HepG2 (cell line): ENCODE results near the gene NELFB. TPM values are rescaled to one million over a fixed set of nuclear protein-coding genes. Genes with fewer than 3 reads are reported as not detected.
A peak's percentile ranks its signal among the peaks of the same experiment; 100 is the strongest.

Experiments
- BRD4 ChIP-seq: sonication (generic); formaldehyde crosslinking; IDR thresholded peaks from 2 replicates; pipeline ENCODE4 v1.4.0; 2020; ENCODE audit warnings: missing genetic modification reagents
- CHCHD3 ChIP-seq: sonication (generic); formaldehyde crosslinking; IDR thresholded peaks from 2 replicates; pipeline ENCODE4 v1.8.0; 2022; ENCODE audit warnings: mild to moderate bottlenecking, missing genetic modification reagents, moderate library complexity
- DMAP1 ChIP-seq: IDR thresholded peaks from 2 replicates; pipeline ENCODE4 v1.6.1; 2016
- DPF2 ChIP-seq: sonication (generic); formaldehyde crosslinking; IDR thresholded peaks from 2 replicates; pipeline ENCODE4 v1.4.0; 2020; ENCODE audit warnings: mild to moderate bottlenecking, low read depth, missing genetic modification reagents, borderline replicate concordance
- FOSL1 ChIP-seq: sonication (generic); formaldehyde crosslinking; IDR thresholded peaks from 2 replicates; pipeline ENCODE4 v1.9.0; 2021; ENCODE audit warnings: missing genetic modification reagents, borderline replicate concordance
- FOSL2 ChIP-seq: sonication (generic); formaldehyde crosslinking; IDR thresholded peaks from 2 replicates; pipeline ENCODE4 v1.4.0; 2020; ENCODE audit warnings: missing genetic modification reagents
- FOXK1 ChIP-seq: sonication (generic); formaldehyde crosslinking; IDR thresholded peaks from 2 replicates; pipeline ENCODE4 v1.4.0; 2020; ENCODE audit warnings: low read depth, missing genetic modification reagents, borderline replicate concordance
- FOXP1 ChIP-seq, 2 experiments: fragments of 450-650 bp in 1 of 2; IDR thresholded peaks; 2 replicates each; pipeline ENCODE4 v1.6.1; 2017 to 2018; ENCODE audit warnings: antibody characterized with exemption in 1 of 2
- FUBP1 ChIP-seq: sonication (generic); formaldehyde crosslinking; IDR thresholded peaks from 2 replicates; pipeline ENCODE4 v1.5.1; 2020; ENCODE audit warnings: missing genetic modification reagents, mild to moderate bottlenecking, borderline replicate concordance
- GATAD1 ChIP-seq: IDR thresholded peaks from 2 replicates; pipeline ENCODE4 v1.6.1; 2016; ENCODE audit warnings: missing genetic modification reagents, missing compliant biosample characterization
- MIXL1 ChIP-seq: IDR thresholded peaks from 2 replicates; pipeline ENCODE4 v1.6.1; 2016
- PRMT3 ChIP-seq: sonication (generic); formaldehyde crosslinking; IDR thresholded peaks from 2 replicates; pipeline ENCODE4 v1.8.1; 2022; ENCODE audit warnings: low read depth, mild to moderate bottlenecking, moderate library complexity, missing genetic modification reagents, borderline replicate concordance
- SRSF1 ChIP-seq: fragments of 200-400 bp; formaldehyde crosslinking; optimal IDR thresholded peaks from 2 replicates; pipeline ENCODE3; 2017; ENCODE audit warnings: mild to moderate bottlenecking, low read depth, low read length, moderate library complexity
- ZFP82 ChIP-seq: sonication (generic); formaldehyde crosslinking; IDR thresholded peaks from 2 replicates; pipeline ENCODE4 v1.5.1; 2020; ENCODE audit warnings: mild to moderate bottlenecking, missing genetic modification reagents, borderline replicate concordance
- ZNF138 ChIP-seq: sonication (generic); formaldehyde crosslinking; IDR thresholded peaks from 2 replicates; pipeline ENCODE4 v1.5.0; 2020; ENCODE audit warnings: mild to moderate bottlenecking, low read depth, missing genetic modification reagents
- ZNF230 ChIP-seq: sonication (generic); formaldehyde crosslinking; IDR thresholded peaks from 2 replicates; pipeline ENCODE4 v1.4.0; 2020; ENCODE audit warnings: mild to moderate bottlenecking, missing genetic modification reagents
- ZNF367 ChIP-seq: sonication (generic); formaldehyde crosslinking; IDR thresholded peaks from 2 replicates; pipeline ENCODE4 v1.4.0; 2020; ENCODE audit warnings: missing genetic modification reagents, borderline replicate concordance
- ZNF746 ChIP-seq: sonication (generic); formaldehyde crosslinking; IDR thresholded peaks from 2 replicates; pipeline ENCODE4 v1.8.0; 2022; ENCODE audit warnings: mild to moderate bottlenecking, missing genetic modification reagents
- ZNF766 ChIP-seq: sonication (generic); formaldehyde crosslinking; IDR thresholded peaks from 2 replicates; pipeline ENCODE4 v1.5.0; 2020; ENCODE audit warnings: missing genetic modification reagents, borderline replicate concordance
- ZSCAN21 ChIP-seq: sonication (generic); formaldehyde crosslinking; IDR thresholded peaks from 2 replicates; pipeline ENCODE4 v1.8.0; 2022; ENCODE audit warnings: mild to moderate bottlenecking, missing genetic modification reagents, moderate library complexity, borderline replicate concordance
- polyA plus RNA-seq, 8 experiments: library from polyadenylated mRNA; depleted of rRNA in 3 of 8; stranded (reverse) in 7 of 8; unstranded in 1 of 8; fragments of >200 nt; fragmentation: Illumina TruSeq in 4 of 8; extraction: Trizol in 4 of 8; gene quantifications; 2 replicates each; pipeline versions ENCODE4 v1.2.1 to v1.2.3, GENCODE V29; 2011 to 2016; ENCODE audit warnings: low read depth in 4 of 8, missing spikeins in 1 of 8, mixed read lengths in 1 of 8; ENCODE audit not compliant: insufficient read depth in 1 of 8
- total RNA-seq, 5 experiments: library from RNA; depleted of rRNA; stranded (reverse); fragments of >200 nt; fragmentation: Illumina TruSeq; extraction: Trizol; gene quantifications; 2 replicates each; pipeline ENCODE4 v1.2.3, GENCODE V29; 2016; ENCODE audit warnings: low read depth in 1 of 5
- TF ChIP-seq, protein P1 (sequence below): sonication (generic); formaldehyde crosslinking; IDR thresholded peaks from one replicate; pipeline ENCODE4 v1.5.1; 2020; ENCODE audit warnings: mild to moderate bottlenecking, missing genetic modification reagents; ENCODE audit errors: not compliant biosample characterization

Gene NELFB
- total and polyA plus RNA-seq, 2 of the 13 experiments (the other 11 are each of a cell fraction or from before 2014, with no cell fraction given), result 26.5 to 45.8 TPM

- TF ChIP-seq, protein P1, sequence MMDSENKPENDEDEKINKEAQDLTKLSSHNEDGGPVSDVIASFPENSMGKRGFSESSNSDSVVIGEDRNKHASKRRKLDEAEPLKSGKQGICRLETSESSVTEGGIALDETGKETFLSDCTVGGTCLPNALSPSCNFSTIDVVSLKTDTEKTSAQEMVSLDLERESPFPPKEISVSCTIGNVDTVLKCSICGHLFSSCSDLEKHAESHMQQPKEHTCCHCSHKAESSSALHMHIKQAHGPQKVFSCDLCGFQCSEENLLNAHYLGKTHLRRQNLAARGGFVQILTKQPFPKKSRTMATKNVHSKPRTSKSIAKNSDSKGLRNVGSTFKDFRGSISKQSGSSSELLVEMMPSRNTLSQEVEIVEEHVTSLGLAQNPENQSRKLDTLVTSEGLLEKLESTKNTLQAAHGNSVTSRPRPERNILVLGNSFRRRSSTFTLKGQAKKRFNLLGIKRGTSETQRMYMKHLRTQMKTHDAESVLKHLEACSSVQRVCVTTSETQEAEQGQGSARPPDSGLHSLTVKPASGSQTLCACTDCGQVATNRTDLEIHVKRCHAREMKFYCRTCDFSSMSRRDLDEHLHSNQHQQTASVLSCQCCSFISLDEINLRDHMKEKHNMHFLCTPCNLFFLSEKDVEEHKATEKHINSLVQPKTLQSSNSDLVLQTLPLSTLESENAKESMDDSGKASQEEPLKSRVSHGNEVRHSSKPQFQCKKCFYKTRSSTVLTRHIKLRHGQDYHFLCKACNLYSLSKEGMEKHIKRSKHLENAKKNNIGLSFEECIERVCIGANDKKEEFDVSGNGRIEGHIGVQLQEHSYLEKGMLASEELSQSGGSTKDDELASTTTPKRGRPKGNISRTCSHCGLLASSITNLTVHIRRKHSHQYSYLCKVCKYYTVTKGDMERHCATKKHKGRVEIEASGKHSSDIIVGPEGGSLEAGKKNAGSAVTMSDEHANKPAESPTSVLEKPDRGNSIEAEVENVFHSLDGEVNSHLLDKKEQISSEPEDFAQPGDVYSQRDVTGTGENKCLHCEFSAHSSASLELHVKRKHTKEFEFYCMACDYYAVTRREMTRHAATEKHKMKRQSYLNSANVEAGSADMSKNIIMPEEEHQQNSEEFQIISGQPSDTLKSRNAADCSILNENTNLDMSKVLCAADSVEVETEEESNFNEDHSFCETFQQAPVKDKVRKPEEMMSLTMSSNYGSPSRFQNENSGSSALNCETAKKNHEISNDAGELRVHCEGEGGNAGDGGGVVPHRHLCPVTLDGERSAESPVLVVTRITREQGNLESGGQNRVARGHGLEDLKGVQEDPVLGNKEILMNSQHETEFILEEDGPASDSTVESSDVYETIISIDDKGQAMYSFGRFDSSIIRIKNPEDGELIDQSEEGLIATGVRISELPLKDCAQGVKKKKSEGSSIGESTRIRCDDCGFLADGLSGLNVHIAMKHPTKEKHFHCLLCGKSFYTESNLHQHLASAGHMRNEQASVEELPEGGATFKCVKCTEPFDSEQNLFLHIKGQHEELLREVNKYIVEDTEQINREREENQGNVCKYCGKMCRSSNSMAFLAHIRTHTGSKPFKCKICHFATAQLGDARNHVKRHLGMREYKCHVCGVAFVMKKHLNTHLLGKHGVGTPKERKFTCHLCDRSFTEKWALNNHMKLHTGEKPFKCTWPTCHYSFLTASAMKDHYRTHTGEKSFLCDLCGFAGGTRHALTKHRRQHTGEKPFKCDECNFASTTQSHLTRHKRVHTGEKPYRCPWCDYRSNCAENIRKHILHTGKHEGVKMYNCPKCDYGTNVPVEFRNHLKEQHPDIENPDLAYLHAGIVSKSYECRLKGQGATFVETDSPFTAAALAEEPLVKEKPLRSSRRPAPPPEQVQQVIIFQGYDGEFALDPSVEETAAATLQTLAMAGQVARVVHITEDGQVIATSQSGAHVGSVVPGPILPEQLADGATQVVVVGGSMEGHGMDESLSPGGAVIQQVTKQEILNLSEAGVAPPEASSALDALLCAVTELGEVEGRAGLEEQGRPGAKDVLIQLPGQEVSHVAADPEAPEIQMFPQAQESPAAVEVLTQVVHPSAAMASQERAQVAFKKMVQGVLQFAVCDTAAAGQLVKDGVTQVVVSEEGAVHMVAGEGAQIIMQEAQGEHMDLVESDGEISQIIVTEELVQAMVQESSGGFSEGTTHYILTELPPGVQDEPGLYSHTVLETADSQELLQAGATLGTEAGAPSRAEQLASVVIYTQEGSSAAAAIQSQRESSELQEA (CRISPR knock-in tag), result no peak
- TF ChIP-seq ZSCAN21 (no peak), ZFP82 (no peak), FUBP1 (CRISPR knock-in tag) (no peak), CHCHD3 (CRISPR knock-in tag) (0 out of 2 replicates have a peak, but pooled peaks have one; percentile 16), DPF2 (CRISPR knock-in tag) (no peak), FOSL2 (peak; percentile 11; the same call in 1 of the 2 replicates), FOXK1 (no peak), ZNF746 (CRISPR knock-in tag) (no peak), ZNF230 (CRISPR knock-in tag) (no peak), GATAD1 (no peak), ZNF138 (CRISPR knock-in tag) (no peak), FOSL1 (CRISPR knock-in tag) (no peak), FOXP1 (IDR thresholded peaks at IDR 0.05) (no peak), FOXP1 (CRISPR knock-in tag; IDR thresholded peaks at IDR 0.05) (no peak), ZNF367 (CRISPR knock-in tag) (no peak), PRMT3 (CRISPR knock-in tag) (no peak), SRSF1 (no peak), DMAP1 (no peak), ZNF766 (no peak), BRD4 (CRISPR knock-in tag) (0 out of 2 replicates have a peak, but pooled peaks have one; percentile 43), MIXL1 (no peak)
These were observed 28.6 kb upstream of the NELFB start (continued) for GRCh38 chr9:137226338-137227053.
